ENCODE data around the gene FBXW2. TPM values are rescaled to one million over a fixed set of nuclear protein-coding genes. Genes with fewer than 3 reads are reported as not detected.

Gene FBXW2
- total RNA-seq, 1 experiment from 2014 or later: 68.5 TPM

DNA sequence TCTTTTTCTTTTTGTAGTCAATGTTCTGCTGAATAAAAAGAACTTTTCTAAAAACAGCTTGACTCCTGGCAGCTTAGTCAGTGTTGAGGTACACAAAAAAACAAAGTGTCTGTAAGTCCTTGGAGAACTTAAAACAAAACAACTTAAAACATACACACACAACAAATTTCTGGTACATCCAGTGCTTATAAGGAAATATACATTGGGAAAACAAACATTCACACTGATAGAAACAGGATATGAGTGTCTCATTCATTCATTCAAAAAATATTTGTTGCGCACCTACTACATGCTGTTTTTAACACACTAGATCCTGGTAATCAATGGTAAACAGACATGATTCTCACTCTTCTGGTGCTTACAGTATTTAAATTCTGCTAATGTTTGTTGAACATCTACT is 51.5 kb downstream of the FBXW2 start:
- H3K4me3 ChIP-seq (ENCODE audit: low read depth, low read length, poor library complexity, severe bottlenecking): no peak overlapping the region
- intact Hi-C loops (cut with micrococcal nuclease; ENCODE audit: unreplicated experiment): loop anchor here (5.0 kb wide), 1 partner anchor 656 kb away; no protein-coding TSS in a partner anchor
- H3K27ac ChIP-seq (ENCODE audit: low read depth, low read length, poor library complexity, severe bottlenecking): no peak overlapping the region
- CTCF ChIA-PET: no interaction called here
- H3K9me3 ChIP-seq (ENCODE audit: low read depth, low read length, poor library complexity, severe bottlenecking): no peaks in the 10 kb centered on the region
- DNase-seq (ENCODE audit: low spot score): no peak
- no peaks in the 10 kb centered on the region for H3K4me1 ChIP-seq (ENCODE audit: insufficient read depth, low read length, poor library complexity, severe bottlenecking)
- TF ChIP-seq, protein P1, sequence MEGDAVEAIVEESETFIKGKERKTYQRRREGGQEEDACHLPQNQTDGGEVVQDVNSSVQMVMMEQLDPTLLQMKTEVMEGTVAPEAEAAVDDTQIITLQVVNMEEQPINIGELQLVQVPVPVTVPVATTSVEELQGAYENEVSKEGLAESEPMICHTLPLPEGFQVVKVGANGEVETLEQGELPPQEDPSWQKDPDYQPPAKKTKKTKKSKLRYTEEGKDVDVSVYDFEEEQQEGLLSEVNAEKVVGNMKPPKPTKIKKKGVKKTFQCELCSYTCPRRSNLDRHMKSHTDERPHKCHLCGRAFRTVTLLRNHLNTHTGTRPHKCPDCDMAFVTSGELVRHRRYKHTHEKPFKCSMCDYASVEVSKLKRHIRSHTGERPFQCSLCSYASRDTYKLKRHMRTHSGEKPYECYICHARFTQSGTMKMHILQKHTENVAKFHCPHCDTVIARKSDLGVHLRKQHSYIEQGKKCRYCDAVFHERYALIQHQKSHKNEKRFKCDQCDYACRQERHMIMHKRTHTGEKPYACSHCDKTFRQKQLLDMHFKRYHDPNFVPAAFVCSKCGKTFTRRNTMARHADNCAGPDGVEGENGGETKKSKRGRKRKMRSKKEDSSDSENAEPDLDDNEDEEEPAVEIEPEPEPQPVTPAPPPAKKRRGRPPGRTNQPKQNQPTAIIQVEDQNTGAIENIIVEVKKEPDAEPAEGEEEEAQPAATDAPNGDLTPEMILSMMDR (conservative IDR thresholded peaks at IDR 0.05; ENCODE audit: low read depth, low read length): no peak
- TF ChIP-seq EZH2 (IDR thresholded peaks at IDR 0.05; ENCODE audit: borderline replicate concordance, low read depth, low read length, poor library complexity, severe bottlenecking): no peak
- BruUV-seq (replicated peaks): no TSS peak
- H3K36me3 ChIP-seq (ENCODE audit: insufficient read depth, low read length, poor library complexity, severe bottlenecking): no peaks in the 10 kb centered on the region
- H3K27me3 ChIP-seq (replicated peaks; ENCODE audit: insufficient read depth, low read depth, low read length, poor library complexity): no peaks in the 10 kb centered on the region
- POLR2A ChIA-PET (ENCODE audit: low non-redundant PET): no interaction called here

DNA sequence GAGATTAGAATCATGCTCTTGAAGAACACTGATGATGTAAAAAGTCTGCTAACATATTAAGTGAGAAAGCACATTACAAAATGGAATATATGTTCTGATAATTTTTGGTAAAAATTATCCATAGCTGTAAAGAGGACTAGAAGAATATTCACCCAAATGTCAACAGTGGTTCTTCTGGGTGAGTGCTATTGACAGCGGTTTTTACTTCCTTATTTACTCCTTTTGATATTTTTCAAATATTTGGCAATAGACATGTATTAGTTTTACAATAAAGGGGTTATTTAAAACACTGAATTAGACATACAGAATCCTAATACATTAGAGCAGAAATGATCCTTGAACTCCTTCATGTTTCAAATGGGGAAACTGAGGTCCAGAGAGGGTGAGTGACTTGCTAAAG is 52.0 kb downstream of the FBXW2 start:
- POLR2A ChIA-PET (ENCODE audit: low non-redundant PET): no interaction called here
- H3K9me3 ChIP-seq (ENCODE audit: low read depth, low read length, poor library complexity, severe bottlenecking): no peaks in the 10 kb centered on the region
- no peak overlapping the region for H3K27ac ChIP-seq (ENCODE audit: low read depth, low read length, poor library complexity, severe bottlenecking)
- DNase-seq (ENCODE audit: low spot score): no peak
- no peaks in the 10 kb centered on the region for H3K4me1 ChIP-seq (ENCODE audit: insufficient read depth, low read length, poor library complexity, severe bottlenecking)
- no peaks in the 10 kb centered on the region for H3K27me3 ChIP-seq (replicated peaks; ENCODE audit: insufficient read depth, low read depth, low read length, poor library complexity)
- CTCF ChIA-PET: interaction anchor here (1.1 kb wide), 1 partner anchor 795 kb away, joined by 5 read pairs; no protein-coding TSS in a partner anchor
- intact Hi-C loops (cut with micrococcal nuclease; ENCODE audit: unreplicated experiment): loop anchor here (5.0 kb wide), 1 partner anchor 656 kb away; no protein-coding TSS in a partner anchor
- no peaks in the 10 kb centered on the region for H3K36me3 ChIP-seq (ENCODE audit: insufficient read depth, low read length, poor library complexity, severe bottlenecking)
- BruUV-seq (replicated peaks): no TSS peak
- TF ChIP-seq EZH2 (IDR thresholded peaks at IDR 0.05; ENCODE audit: borderline replicate concordance, low read depth, low read length, poor library complexity, severe bottlenecking): no peak
- TF ChIP-seq, protein P1 (conservative IDR thresholded peaks at IDR 0.05; ENCODE audit: low read depth, low read length): no peak
- H3K4me3 ChIP-seq (ENCODE audit: low read depth, low read length, poor library complexity, severe bottlenecking): no peak overlapping the region

DNA sequence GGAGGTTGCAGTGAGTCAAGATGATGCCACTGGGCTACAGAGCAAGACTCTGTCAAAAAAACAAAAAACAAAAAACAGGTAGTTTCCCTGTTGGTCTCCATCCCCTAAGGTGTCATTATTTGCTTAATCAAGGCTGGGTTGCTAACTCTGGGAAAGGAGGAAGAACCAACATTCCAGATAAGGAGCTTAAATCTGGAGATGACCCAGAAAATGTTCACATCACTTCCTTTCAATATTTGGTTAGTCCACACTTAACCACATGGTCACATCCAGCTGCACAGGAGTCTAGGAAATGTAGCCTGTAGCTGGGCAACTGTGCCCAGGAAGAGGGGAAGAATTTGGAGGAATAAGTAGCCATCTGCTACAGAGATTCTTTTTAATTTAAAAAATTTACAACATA is 53.1 kb downstream of the FBXW2 start:
- DNase-seq (ENCODE audit: low spot score): no peak
- POLR2A ChIA-PET (ENCODE audit: low non-redundant PET): no interaction called here
- Histone ChIP-seq H3K4me3 (ENCODE audit: low read depth, low read length, poor library complexity, severe bottlenecking) (no peak overlapping the region), H3K27me3 (replicated peaks; ENCODE audit: insufficient read depth, low read depth, low read length, poor library complexity) (no peaks in the 10 kb centered on the region), H3K36me3 (ENCODE audit: insufficient read depth, low read length, poor library complexity, severe bottlenecking) (no peaks in the 10 kb centered on the region), H3K4me1 (ENCODE audit: insufficient read depth, low read length, poor library complexity, severe bottlenecking) (no peaks in the 10 kb centered on the region), H3K9me3 (ENCODE audit: low read depth, low read length, poor library complexity, severe bottlenecking) (no peaks in the 10 kb centered on the region), H3K27ac (ENCODE audit: low read depth, low read length, poor library complexity, severe bottlenecking) (no peak overlapping the region)
- no TSS peak for BruUV-seq (replicated peaks)
- intact Hi-C loops (cut with micrococcal nuclease; ENCODE audit: unreplicated experiment): loop anchor here (5.0 kb wide), 1 partner anchor 657 kb away; no protein-coding TSS in a partner anchor
- CTCF ChIA-PET: interaction anchor here (0.6 to 1.1 kb wide), 2 partner anchors 117 to 796 kb away, joined by 3 to 5 read pairs; no protein-coding TSS in a partner anchor
- TF ChIP-seq EZH2 (IDR thresholded peaks at IDR 0.05; ENCODE audit: borderline replicate concordance, low read depth, low read length, poor library complexity, severe bottlenecking): no peak
- TF ChIP-seq, protein P1 (conservative IDR thresholded peaks at IDR 0.05; ENCODE audit: low read depth, low read length): no peak
